Progenitor cell of endocrine pancreas (in vitro differentiated cells): ENCODE data around the gene SMIM14. TPM values are rescaled to one million over a fixed set of nuclear protein-coding genes. Genes with fewer than 3 reads are reported as not detected.
A peak's percentile ranks its signal among the peaks of the same experiment; 100 is the strongest.

ENCODE experiments used
- DNase-seq: peaks from one replicate; pipeline ENCODE4 v3.0.0; 2021; ENCODE audit warnings: low spot score; ENCODE audit not compliant: unreplicated experiment
- H3K27ac Mint-ChIP-seq: 2 replicates; pipeline ENCODE4 v1.8.0; 2021; ENCODE audit warnings: mild to moderate bottlenecking, moderate library complexity, mixed read lengths
- H3K27me3 Mint-ChIP-seq: 2 replicates; pipeline ENCODE4 v1.8.0; 2021; ENCODE audit warnings: mixed read lengths
- H3K36me3 Mint-ChIP-seq: 2 replicates; pipeline ENCODE4 v1.8.0; 2022; ENCODE audit warnings: mixed read lengths; ENCODE audit not compliant: insufficient read depth
- H3K4me1 Mint-ChIP-seq: 2 replicates; pipeline ENCODE4 v1.8.0; 2021; ENCODE audit warnings: low read depth, mixed read lengths
- H3K4me3 Mint-ChIP-seq: 2 replicates; pipeline ENCODE4 v1.8.0; 2021; ENCODE audit warnings: low read depth, mild to moderate bottlenecking, moderate library complexity, mixed read lengths
- H3K9me3 Mint-ChIP-seq: 2 replicates; pipeline ENCODE4 v1.8.0; 2021; ENCODE audit warnings: low read depth, mixed read lengths
- total RNA-seq: library from RNA; stranded (reverse); gene quantifications from 2 replicates; pipeline ENCODE4 v1.2.1, GENCODE V29; 2021
- TF ChIP-seq, protein P1 (sequence below): fragments of 200-600 bp; sonication (generic); IDR thresholded peaks from one replicate; pipeline ENCODE4 v1.5.0; 2021; ENCODE audit warnings: antibody characterized with exemption, mild to moderate bottlenecking; ENCODE audit not compliant: unreplicated experiment

Gene SMIM14
- total RNA-seq, 1 donor from 2014 or later: 70.1 TPM

DNA sequence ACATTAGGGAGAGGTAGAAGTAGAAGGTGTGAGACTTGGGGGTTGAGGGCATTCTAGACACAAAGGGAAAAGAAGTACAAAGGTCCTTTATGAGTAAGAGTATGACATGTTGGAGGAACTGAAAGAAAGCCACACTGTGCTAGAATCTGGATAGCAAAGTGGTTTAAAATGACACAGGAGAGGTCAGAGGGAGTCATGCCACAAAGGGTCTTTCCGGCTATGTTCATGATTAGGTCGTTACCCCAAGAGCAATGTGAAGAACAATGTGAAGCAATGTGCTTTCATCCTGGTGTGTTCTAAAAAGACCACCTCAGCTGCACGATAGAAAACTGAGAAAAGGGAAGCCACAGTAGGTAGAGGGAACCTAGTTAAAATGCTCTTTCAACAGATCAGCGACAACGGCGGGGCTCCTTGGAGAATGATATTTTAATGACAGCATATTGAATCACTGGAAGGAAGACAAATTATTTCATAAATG is 29.2 kb downstream of the SMIM14 start:
- Mint-ChIP-seq H3K36me3 (peaks cover 22% of the 10 kb centered on the region), H3K4me3 (no peak overlapping the region), H3K27me3 (no peaks in the 10 kb centered on the region), H3K9me3 (peaks cover 5% of the 10 kb centered on the region), H3K4me1 (peaks cover 22% of the 10 kb centered on the region), H3K27ac (peak overlapping the region; percentile 93)
- DNase-seq: no peak
- TF ChIP-seq, protein P1, sequence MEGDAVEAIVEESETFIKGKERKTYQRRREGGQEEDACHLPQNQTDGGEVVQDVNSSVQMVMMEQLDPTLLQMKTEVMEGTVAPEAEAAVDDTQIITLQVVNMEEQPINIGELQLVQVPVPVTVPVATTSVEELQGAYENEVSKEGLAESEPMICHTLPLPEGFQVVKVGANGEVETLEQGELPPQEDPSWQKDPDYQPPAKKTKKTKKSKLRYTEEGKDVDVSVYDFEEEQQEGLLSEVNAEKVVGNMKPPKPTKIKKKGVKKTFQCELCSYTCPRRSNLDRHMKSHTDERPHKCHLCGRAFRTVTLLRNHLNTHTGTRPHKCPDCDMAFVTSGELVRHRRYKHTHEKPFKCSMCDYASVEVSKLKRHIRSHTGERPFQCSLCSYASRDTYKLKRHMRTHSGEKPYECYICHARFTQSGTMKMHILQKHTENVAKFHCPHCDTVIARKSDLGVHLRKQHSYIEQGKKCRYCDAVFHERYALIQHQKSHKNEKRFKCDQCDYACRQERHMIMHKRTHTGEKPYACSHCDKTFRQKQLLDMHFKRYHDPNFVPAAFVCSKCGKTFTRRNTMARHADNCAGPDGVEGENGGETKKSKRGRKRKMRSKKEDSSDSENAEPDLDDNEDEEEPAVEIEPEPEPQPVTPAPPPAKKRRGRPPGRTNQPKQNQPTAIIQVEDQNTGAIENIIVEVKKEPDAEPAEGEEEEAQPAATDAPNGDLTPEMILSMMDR: no peak

DNA sequence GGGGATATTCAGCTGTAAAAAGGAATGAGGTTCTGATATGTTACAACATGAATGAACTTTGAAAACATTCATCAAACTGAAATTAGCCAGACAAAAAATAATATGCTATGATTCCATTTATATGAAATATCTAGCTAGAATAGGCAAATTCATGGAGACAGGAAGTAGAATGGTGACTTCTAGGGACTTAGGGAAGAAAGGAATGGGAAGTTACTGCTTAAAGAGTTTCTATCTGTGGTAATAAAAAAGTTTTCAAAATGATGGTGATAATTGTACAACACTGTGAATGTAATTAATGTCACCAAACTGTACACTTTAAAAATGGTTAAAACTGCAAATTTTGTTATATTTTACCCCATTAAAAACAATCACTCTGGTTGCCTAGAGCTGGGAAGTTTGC is 30.2 kb downstream of the SMIM14 start:
- H3K4me3 Mint-ChIP-seq: no peak overlapping the region
- TF ChIP-seq, protein P1: no peak
- H3K9me3 Mint-ChIP-seq: peaks cover 5% of the 10 kb centered on the region
- H3K4me1 Mint-ChIP-seq: peaks cover 20% of the 10 kb centered on the region
- H3K36me3 Mint-ChIP-seq: peaks cover 24% of the 10 kb centered on the region
- H3K27me3 Mint-ChIP-seq: no peaks in the 10 kb centered on the region
- no peak overlapping the region for H3K27ac Mint-ChIP-seq
- DNase-seq: no peak

DNA sequence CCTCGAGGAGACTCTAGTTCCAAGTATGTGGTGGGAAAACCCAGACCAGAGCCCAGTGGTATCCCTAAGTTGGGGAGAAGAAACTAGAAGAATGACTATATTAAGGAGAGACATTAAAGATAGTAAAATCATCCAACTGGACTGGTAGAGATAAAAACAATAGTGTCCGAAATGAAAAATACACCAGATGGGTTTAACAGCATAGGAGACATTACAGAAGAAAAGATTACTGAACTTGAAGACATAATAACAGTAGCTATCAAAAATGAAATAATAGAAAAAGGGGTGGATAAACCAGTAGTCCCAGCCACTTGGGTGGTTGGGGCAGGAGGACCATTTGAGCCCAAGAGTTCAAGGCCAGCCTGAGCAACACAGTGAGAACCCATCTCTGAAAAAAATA is 31.9 kb downstream of the SMIM14 start:
- Mint-ChIP-seq H3K27ac (no peak overlapping the region), H3K4me3 (no peak overlapping the region), H3K9me3 (peaks cover 5% of the 10 kb centered on the region), H3K27me3 (no peaks in the 10 kb centered on the region), H3K4me1 (peaks cover 10% of the 10 kb centered on the region), H3K36me3 (peaks cover 27% of the 10 kb centered on the region)
- TF ChIP-seq, protein P1: no peak
- DNase-seq: no peak

DNA sequence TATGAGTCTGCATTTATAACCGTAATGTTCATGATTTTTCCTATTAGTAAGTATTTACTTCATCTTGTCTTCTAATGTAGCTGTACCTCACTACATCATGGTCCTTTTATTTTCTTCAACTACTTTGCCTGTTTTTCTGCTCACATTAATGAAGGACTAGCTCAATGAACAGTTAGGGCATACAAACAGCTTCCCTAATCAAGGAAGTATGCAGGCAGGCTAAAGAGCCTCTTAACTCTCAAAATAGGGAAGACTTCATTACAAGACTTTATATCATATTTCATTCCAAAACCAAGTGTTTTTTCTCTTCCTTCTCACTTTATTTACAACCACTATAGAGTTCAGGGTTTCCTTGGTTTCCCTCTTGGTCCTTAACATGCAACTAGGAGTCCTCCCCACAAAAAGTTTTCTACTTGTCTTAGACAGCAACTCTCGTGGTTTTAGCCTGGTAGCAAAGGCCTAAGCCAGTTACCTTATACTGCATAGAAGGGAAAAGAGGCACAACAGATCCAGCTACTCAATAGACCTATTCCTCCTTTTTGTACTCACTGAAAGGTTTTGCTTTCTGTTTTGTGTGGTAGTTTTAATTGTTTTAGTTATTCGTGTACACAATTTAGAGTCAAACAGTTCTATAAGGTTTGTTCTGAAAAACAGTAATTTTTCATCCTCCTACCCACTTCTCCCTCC is 40.8 kb downstream of the SMIM14 start:
- no peak overlapping the region for H3K4me3 Mint-ChIP-seq
- TF ChIP-seq, protein P1: no peak
- H3K9me3 Mint-ChIP-seq: no peaks in the 10 kb centered on the region
- H3K27ac Mint-ChIP-seq: no peak overlapping the region
- DNase-seq: no peak
- H3K36me3 Mint-ChIP-seq: peaks cover 30% of the 10 kb centered on the region
- H3K27me3 Mint-ChIP-seq: no peaks in the 10 kb centered on the region
- no peaks in the 10 kb centered on the region for H3K4me1 Mint-ChIP-seq

DNA sequence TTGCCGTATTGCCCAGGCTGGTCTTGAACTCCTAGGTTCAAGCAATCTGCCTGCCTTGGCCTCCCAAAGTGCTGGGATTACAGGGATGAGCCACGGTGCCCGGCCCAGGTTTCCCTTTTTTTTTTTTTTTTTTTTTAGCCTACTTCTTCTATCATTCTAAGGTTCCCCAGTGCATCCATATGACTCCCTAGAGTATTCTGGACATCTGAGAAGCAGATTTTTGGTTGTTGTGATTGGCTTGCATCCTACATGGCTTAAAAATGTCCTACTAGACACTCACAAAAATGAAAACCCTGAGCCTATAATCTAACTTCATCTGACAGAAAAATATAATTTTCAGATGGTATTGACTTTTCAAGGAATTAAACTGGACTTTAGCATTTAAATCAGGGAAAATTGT is 41.7 kb downstream of the SMIM14 start:
- Mint-ChIP-seq H3K36me3 (peaks cover 29% of the 10 kb centered on the region), H3K9me3 (no peaks in the 10 kb centered on the region), H3K27ac (peak overlapping the region; percentile 59), H3K4me1 (no peaks in the 10 kb centered on the region), H3K4me3 (no peak overlapping the region), H3K27me3 (no peaks in the 10 kb centered on the region)
- TF ChIP-seq, protein P1: no peak
- DNase-seq: no peak
